Liver (tissue), 3 donors: ENCODE data around the gene TSC22D3.

ENCODE experiments used
- CTCF ChIP-seq: fragments of 150-350 bp; IDR thresholded peaks from 2 replicates; pipeline ENCODE4 v1.5.1; 2017; ENCODE audit warnings: improper control_type of control experiment, low read depth, low read length; ENCODE audit not compliant: missing input control
- FOXA1 ChIP-seq: IDR thresholded peaks from 2 replicates; pipeline ENCODE4 v1.6.1; 2016; ENCODE audit warnings: antibody characterized with exemption
- JUND ChIP-seq, 2 donors: IDR thresholded peaks; 2 replicates each; pipeline ENCODE4 v1.6.1; 2016; ENCODE audit warnings: antibody characterized with exemption in 2 of 2
- RAD21 ChIP-seq, 2 donors: IDR thresholded peaks; 2 replicates each; pipeline ENCODE4 v1.6.1; 2016; ENCODE audit warnings: antibody characterized with exemption in 2 of 2, mild to moderate bottlenecking in 2 of 2
- RXRA ChIP-seq, 2 donors: IDR thresholded peaks; 2 replicates each; pipeline ENCODE4 v1.6.1; 2017 to 2018; ENCODE audit warnings: antibody characterized with exemption in 2 of 2, mild to moderate bottlenecking in 1 of 2
- SP1 ChIP-seq: IDR thresholded peaks from 2 replicates; pipeline ENCODE4 v1.6.1; 2018; ENCODE audit warnings: antibody characterized with exemption, mild to moderate bottlenecking
- TF ChIP-seq, protein P1 (sequence below): IDR thresholded peaks from 2 replicates; pipeline ENCODE4 v1.6.1; 2016; ENCODE audit warnings: antibody characterized with exemption, mild to moderate bottlenecking
- TF ChIP-seq, protein P2 (sequence below): IDR thresholded peaks from 2 replicates; pipeline ENCODE4 v1.6.1; 2016; ENCODE audit warnings: antibody characterized with exemption
- donor health status: healthy.
- donor health status: healthy.

DNA sequence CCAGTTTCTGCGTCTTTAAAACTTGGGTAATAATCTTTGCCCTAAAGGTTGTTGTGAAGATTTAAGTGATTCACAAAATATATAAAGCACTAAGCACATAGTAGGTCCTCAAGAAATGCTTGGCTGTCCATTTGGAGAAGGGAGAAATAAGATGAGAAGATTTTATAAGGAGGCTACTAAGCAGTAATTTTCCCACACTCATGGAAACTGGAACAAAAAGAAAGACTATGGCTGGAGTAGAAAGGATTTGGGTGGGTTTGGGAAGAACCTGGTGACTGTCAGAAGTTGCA is 100.3 kb downstream of the TSC22D3 start:
- TF ChIP-seq CTCF (no peak), RXRA (IDR thresholded peaks at IDR 0.05) (no peak), JUND (IDR thresholded peaks at IDR 0.05) (no peak), FOXA1 (no peak), SP1 (no peak), RAD21 (IDR thresholded peaks at IDR 0.05) (no peak)
- TF ChIP-seq, protein P1, sequence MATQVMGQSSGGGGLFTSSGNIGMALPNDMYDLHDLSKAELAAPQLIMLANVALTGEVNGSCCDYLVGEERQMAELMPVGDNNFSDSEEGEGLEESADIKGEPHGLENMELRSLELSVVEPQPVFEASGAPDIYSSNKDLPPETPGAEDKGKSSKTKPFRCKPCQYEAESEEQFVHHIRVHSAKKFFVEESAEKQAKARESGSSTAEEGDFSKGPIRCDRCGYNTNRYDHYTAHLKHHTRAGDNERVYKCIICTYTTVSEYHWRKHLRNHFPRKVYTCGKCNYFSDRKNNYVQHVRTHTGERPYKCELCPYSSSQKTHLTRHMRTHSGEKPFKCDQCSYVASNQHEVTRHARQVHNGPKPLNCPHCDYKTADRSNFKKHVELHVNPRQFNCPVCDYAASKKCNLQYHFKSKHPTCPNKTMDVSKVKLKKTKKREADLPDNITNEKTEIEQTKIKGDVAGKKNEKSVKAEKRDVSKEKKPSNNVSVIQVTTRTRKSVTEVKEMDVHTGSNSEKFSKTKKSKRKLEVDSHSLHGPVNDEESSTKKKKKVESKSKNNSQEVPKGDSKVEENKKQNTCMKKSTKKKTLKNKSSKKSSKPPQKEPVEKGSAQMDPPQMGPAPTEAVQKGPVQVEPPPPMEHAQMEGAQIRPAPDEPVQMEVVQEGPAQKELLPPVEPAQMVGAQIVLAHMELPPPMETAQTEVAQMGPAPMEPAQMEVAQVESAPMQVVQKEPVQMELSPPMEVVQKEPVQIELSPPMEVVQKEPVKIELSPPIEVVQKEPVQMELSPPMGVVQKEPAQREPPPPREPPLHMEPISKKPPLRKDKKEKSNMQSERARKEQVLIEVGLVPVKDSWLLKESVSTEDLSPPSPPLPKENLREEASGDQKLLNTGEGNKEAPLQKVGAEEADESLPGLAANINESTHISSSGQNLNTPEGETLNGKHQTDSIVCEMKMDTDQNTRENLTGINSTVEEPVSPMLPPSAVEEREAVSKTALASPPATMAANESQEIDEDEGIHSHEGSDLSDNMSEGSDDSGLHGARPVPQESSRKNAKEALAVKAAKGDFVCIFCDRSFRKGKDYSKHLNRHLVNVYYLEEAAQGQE = no peak
- TF ChIP-seq, protein P2, sequence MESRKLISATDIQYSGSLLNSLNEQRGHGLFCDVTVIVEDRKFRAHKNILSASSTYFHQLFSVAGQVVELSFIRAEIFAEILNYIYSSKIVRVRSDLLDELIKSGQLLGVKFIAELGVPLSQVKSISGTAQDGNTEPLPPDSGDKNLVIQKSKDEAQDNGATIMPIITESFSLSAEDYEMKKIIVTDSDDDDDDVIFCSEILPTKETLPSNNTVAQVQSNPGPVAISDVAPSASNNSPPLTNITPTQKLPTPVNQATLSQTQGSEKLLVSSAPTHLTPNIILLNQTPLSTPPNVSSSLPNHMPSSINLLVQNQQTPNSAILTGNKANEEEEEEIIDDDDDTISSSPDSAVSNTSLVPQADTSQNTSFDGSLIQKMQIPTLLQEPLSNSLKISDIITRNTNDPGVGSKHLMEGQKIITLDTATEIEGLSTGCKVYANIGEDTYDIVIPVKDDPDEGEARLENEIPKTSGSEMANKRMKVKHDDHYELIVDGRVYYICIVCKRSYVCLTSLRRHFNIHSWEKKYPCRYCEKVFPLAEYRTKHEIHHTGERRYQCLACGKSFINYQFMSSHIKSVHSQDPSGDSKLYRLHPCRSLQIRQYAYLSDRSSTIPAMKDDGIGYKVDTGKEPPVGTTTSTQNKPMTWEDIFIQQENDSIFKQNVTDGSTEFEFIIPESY = no peak
